MM.1S (cell line): ENCODE measurements around the gene B3GALT2.

Experiments
- DNase-seq: peaks from one replicate; pipeline ENCODE4 v3.0.0-alpha.2; 2015
- H2AFZ ChIP-seq: fragments of 300-600 bp; sonication (generic); 2 replicates; pipeline ENCODE4 v1.6.0; 2016; ENCODE audit warnings: antibody characterized with exemption, low read length
- H3F3A ChIP-seq: fragments of 300-600 bp; sonication (generic); 2 replicates; pipeline ENCODE4 v1.6.1; 2016; ENCODE audit warnings: mild to moderate bottlenecking, antibody characterized with exemption, low read length, moderate library complexity, mixed read lengths; ENCODE audit not compliant: insufficient read depth
- H3K27ac ChIP-seq: fragments of 300-600 bp; sonication (generic); 2 replicates; pipeline ENCODE4 v1.5.1; 2016; ENCODE audit warnings: mild to moderate bottlenecking, low read length
- H3K27me3 ChIP-seq: fragments of 300-600 bp; sonication (generic); replicated peaks from 2 replicates; pipeline ENCODE4 v1.6.0; 2016; ENCODE audit warnings: low read length; ENCODE audit not compliant: insufficient read depth
- H3K36me3 ChIP-seq: fragments of 300-600 bp; sonication (generic); replicated peaks from 2 replicates; pipeline ENCODE4 v1.6.1; 2016; ENCODE audit warnings: mild to moderate bottlenecking, low read length, mixed read lengths; ENCODE audit not compliant: insufficient read depth
- H3K4me1 ChIP-seq: fragments of 300-600 bp; sonication (generic); 2 replicates; pipeline ENCODE4 v1.6.1; 2016; ENCODE audit warnings: low read length, mixed read lengths
- H3K4me2 ChIP-seq: fragments of 300-600 bp; sonication (generic); 2 replicates; pipeline ENCODE4 v1.6.0; 2016; ENCODE audit warnings: low read depth, low read length
- H3K4me3 ChIP-seq: fragments of 300-600 bp; sonication (generic); 2 replicates; pipeline ENCODE4 v1.5.1; 2016; ENCODE audit warnings: low read length, mixed read lengths
- H3K79me2 ChIP-seq: fragments of 300-600 bp; sonication (generic); 2 replicates; pipeline ENCODE4 v1.6.1; 2016; ENCODE audit warnings: mixed run types, low read length, mixed read lengths
- H3K9ac ChIP-seq: fragments of 300-600 bp; sonication (generic); 2 replicates; pipeline ENCODE4 v1.6.1; 2016; ENCODE audit warnings: low read length, mixed read lengths
- H3K9me2 ChIP-seq: fragments of 300-600 bp; sonication (generic); replicated peaks from 2 replicates; pipeline ENCODE4 v1.6.1; 2016; ENCODE audit warnings: mild to moderate bottlenecking, low read length, mixed read lengths; ENCODE audit not compliant: insufficient read depth
- H3K9me3 ChIP-seq: fragments of 300-600 bp; sonication (generic); replicated peaks from 2 replicates; pipeline ENCODE4 v1.6.1; 2016; ENCODE audit warnings: mild to moderate bottlenecking, low read length, mixed read lengths; ENCODE audit not compliant: insufficient read depth
- H4K20me1 ChIP-seq: fragments of 300-600 bp; sonication (generic); 2 replicates; pipeline ENCODE4 v1.6.1; 2016; ENCODE audit warnings: mild to moderate bottlenecking, low read length, moderate library complexity, mixed read lengths; ENCODE audit not compliant: insufficient read depth
- EZH2 ChIP-seq: fragments of 300-600 bp; sonication (generic); optimal IDR thresholded peaks from 2 replicates; pipeline ENCODE3; 2017; ENCODE audit warnings: low read depth, mild to moderate bottlenecking, antibody characterized with exemption, low read length, mixed read lengths
- EZH2phosphoT487 ChIP-seq: fragments of 300-600 bp; sonication (generic); IDR thresholded peaks from 2 replicates; pipeline ENCODE4 v1.6.1; 2018; ENCODE audit warnings: antibody characterized with exemption, low read length
- TF ChIP-seq, protein P1 (sequence below): fragments of 300-600 bp; sonication (generic); IDR thresholded peaks from 2 replicates; pipeline ENCODE4 v1.5.1; 2016; ENCODE audit warnings: antibody characterized with exemption, low read length, mixed read lengths

B3GALT2 gene

DNA sequence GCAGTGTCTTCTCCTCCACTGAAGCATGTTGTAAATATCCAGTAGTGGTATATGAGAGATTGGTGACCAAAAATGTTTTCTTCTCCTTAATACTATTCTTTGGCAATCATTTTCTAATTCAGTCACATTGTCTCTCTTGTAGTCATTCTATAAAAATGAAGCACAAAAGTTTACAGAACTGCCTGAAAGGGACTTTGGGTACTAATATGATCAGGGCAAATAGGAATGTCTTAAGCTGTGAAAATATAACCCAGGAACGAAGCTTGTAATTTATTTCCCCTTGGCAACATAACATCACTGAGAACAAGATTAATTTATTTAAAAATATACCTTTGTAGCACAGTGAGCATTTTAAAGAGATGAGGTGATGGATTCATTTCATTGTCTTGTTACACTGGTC is 4.9 kb downstream of the B3GALT2 start:
- no peak for DNase-seq
- Histone ChIP-seq H4K20me1 (peaks cover 9% of the 10 kb centered on the region; the same call in 1 of the 2 replicates), H3K9me2 (no peaks in the 10 kb centered on the region), H3K4me2 (no peak overlapping the region), H3K4me1 (no peaks in the 10 kb centered on the region), H3K9ac (no peak overlapping the region), H3K27me3 (no peaks in the 10 kb centered on the region), H3F3A (0 out of 2 replicates have a peak, but pooled peaks cover 3% of the 10 kb centered on the region), H3K4me3 (no peak overlapping the region), H3K9me3 (no peaks in the 10 kb centered on the region), H3K36me3 (no peaks in the 10 kb centered on the region), H2AFZ (no peak overlapping the region), H3K27ac (no peak overlapping the region), H3K79me2 (peaks cover 44% of the 10 kb centered on the region)
- TF ChIP-seq, protein P1, sequence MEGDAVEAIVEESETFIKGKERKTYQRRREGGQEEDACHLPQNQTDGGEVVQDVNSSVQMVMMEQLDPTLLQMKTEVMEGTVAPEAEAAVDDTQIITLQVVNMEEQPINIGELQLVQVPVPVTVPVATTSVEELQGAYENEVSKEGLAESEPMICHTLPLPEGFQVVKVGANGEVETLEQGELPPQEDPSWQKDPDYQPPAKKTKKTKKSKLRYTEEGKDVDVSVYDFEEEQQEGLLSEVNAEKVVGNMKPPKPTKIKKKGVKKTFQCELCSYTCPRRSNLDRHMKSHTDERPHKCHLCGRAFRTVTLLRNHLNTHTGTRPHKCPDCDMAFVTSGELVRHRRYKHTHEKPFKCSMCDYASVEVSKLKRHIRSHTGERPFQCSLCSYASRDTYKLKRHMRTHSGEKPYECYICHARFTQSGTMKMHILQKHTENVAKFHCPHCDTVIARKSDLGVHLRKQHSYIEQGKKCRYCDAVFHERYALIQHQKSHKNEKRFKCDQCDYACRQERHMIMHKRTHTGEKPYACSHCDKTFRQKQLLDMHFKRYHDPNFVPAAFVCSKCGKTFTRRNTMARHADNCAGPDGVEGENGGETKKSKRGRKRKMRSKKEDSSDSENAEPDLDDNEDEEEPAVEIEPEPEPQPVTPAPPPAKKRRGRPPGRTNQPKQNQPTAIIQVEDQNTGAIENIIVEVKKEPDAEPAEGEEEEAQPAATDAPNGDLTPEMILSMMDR = no peak

DNA sequence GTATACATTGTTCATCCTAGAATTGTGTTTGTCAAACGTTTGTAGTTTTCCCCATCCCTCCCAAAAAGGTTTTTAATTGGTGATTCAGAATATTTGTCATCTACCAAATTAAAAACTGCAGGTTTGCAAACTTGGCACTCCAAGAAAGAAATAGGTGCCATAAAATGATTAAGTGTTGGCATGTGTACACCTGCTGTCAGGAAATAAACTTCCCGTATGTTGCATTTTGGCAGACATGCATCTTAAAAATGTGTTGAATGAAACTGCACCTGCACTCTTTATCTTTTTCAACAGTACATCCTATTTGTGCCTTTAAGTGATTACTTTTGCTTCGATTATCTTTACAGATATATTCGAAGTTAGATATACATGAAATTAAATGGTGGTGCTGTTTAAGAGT is 7.3 kb downstream of the B3GALT2 start:
- Histone ChIP-seq H3K4me1 (no peaks in the 10 kb centered on the region), H3K4me3 (no peak overlapping the region)

DNA sequence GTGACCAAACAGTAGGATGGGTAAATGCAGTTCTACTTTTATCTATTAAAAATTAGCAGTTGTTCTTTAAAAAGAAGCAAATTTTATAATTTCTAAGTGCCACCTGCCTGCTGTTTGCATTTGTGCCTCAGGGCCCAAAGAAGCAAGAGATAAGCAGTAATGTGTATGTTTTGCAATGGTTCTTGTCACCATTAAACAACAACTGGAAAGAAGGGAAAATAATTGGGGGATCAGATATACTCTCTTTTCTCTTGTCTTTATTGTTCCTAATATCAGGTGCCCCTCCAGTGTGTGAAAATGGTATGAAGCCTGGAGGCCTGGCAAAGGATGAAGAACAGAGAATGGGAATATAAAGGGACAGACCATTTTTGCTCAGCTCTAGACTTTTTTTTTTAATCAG is 9.6 kb downstream of the B3GALT2 start:
- Histone ChIP-seq H3K9me3 (no peaks in the 10 kb centered on the region), H4K20me1 (no peaks in the 10 kb centered on the region), H3K27ac (no peak overlapping the region), H3K4me1 (no peaks in the 10 kb centered on the region), H3K9ac (no peak overlapping the region), H3K4me3 (no peak overlapping the region), H3K9me2 (no peaks in the 10 kb centered on the region), H3K4me2 (no peak overlapping the region), H3K36me3 (no peaks in the 10 kb centered on the region), H2AFZ (no peak overlapping the region), H3F3A (0 out of 2 replicates have a peak, but pooled peaks cover 3% of the 10 kb centered on the region), H3K27me3 (no peaks in the 10 kb centered on the region), H3K79me2 (peaks cover 35% of the 10 kb centered on the region)
- DNase-seq = no peak
- TF ChIP-seq, protein P1 = no peak
- TF ChIP-seq EZH2 = no peak
- no peak for TF ChIP-seq EZH2phosphoT487

More for the DNA sequence above, 7.3 kb downstream of the B3GALT2 start:
- H3K9ac ChIP-seq = no peak overlapping the region
- H3K27ac ChIP-seq = no peak overlapping the region
- H3K9me3 ChIP-seq = no peaks in the 10 kb centered on the region
- H3K27me3 ChIP-seq = no peaks in the 10 kb centered on the region
- H3K9me2 ChIP-seq = no peaks in the 10 kb centered on the region
- TF ChIP-seq, protein P1 = no peak
- no peak for TF ChIP-seq EZH2
- no peak for TF ChIP-seq EZH2phosphoT487
- 0 out of 2 replicates have a peak, but pooled peaks cover 3% of the 10 kb centered on the region for H3F3A ChIP-seq
- H2AFZ ChIP-seq = no peak overlapping the region
- H4K20me1 ChIP-seq = peaks cover 9% of the 10 kb centered on the region; the same call in 1 of the 2 replicates
- DNase-seq = no peak
- peaks cover 36% of the 10 kb centered on the region for H3K79me2 ChIP-seq
- H3K4me2 ChIP-seq = no peak overlapping the region
- H3K36me3 ChIP-seq = no peaks in the 10 kb centered on the region
